Keratinocyte (primary cell): ENCODE measurements around the gene PITPNC1.

Experiments used
- EZH2 ChIP-seq: IDR thresholded peaks from one replicate; pipeline ENCODE4 v1.6.1; 2012; ENCODE audit warnings: inconsistent platforms, mild to moderate bottlenecking, low read length, moderate library complexity
- TF ChIP-seq, protein P1 (sequence below), 3 experiments: IDR thresholded peaks in 1 of 3; conservative IDR thresholded peaks in 1 of 3; optimal IDR thresholded peaks in 1 of 3; 2 replicates in 2 of 3; 3 replicates in 1 of 3; pipeline versions ENCODE3 to v1.5.1; 2011; ENCODE audit warnings: low read length in 3 of 3, mild to moderate bottlenecking in 3 of 3, moderate library complexity in 2 of 3, control low read depth in 1 of 3, inconsistent platforms in 1 of 3; ENCODE audit not compliant: insufficient read depth in 2 of 3; ENCODE audit errors: extremely low read depth in 1 of 3

DNA sequence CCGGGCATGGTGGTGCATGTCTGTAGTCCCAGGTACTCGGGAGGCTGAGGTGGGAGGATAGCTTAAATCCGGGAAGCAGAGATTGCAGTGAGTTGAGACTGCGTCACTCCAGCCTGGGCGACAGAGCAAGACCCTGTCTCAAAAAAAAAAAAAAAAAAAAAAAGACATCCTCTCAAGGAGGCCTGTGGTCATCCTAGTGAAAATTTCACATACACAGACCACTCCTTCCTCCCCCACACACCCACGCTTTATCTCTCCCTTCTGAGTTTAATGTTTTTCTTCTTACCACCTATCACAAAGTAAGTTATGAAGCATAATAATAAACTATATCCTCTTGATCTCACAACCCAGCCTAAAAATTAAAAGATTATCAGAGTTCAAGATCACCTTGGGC, 339.3 kb downstream of the PITPNC1 start:
- TF ChIP-seq, protein P1, sequence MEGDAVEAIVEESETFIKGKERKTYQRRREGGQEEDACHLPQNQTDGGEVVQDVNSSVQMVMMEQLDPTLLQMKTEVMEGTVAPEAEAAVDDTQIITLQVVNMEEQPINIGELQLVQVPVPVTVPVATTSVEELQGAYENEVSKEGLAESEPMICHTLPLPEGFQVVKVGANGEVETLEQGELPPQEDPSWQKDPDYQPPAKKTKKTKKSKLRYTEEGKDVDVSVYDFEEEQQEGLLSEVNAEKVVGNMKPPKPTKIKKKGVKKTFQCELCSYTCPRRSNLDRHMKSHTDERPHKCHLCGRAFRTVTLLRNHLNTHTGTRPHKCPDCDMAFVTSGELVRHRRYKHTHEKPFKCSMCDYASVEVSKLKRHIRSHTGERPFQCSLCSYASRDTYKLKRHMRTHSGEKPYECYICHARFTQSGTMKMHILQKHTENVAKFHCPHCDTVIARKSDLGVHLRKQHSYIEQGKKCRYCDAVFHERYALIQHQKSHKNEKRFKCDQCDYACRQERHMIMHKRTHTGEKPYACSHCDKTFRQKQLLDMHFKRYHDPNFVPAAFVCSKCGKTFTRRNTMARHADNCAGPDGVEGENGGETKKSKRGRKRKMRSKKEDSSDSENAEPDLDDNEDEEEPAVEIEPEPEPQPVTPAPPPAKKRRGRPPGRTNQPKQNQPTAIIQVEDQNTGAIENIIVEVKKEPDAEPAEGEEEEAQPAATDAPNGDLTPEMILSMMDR (optimal IDR thresholded peaks at IDR 0.05 in 1 of 3, IDR thresholded peaks at IDR 0.05 in 1 of 3, conservative IDR thresholded peaks at IDR 0.05 in 1 of 3; ENCODE audit: extremely low read depth in 1 of 3, insufficient read depth in 2 of 3, low read length in 3 of 3) = no peak
- TF ChIP-seq EZH2 = no peak
